Uterus (tissue), 4 donors: ENCODE data around the gene HECTD3. TPM values are rescaled to one million over a fixed set of nuclear protein-coding genes. Genes with fewer than 3 reads are reported as not detected.

Experiments used
- total RNA-seq, 4 donors: library from RNA; depleted of rRNA in 3 of 4; stranded (reverse); fragments of >200 nt in 3 of 4; gene quantifications; one replicate each; pipeline versions ENCODE4 v1.1.0 to v1.2.4, GENCODE V29; 2014 to 2023
- donor health status: DM: yes; HTN: yes; CAD: no.

The HECTD3 gene
- total RNA-seq, 4 donors from 2014 or later, result 13.8 to 41.3 (median 15.7) TPM

Other genes starting within 250 kb of the HECTD3 start
- 1,000 to 10,000 TPM; 2,651 to 7,196 (median 4,456) TPM for gene RPS8, start 235.8 kb downstream of the HECTD3 start, total RNA-seq
- 1 to 10 TPM in 1 of 4 donors, under 1 TPM in 1, not detected in 2; 0.21 to 1.0 TPM for gene BEST4, start 223.2 kb downstream of the HECTD3 start, total RNA-seq
- gene PLK3, start 210.9 kb downstream of the HECTD3 start, total RNA-seq, result 10 to 100 TPM in 3 of 4 donors, 1 to 10 TPM in 1; 1.8 to 36.6 (median 21.1) TPM
- gene DYNLT4, start 204.0 kb downstream of the HECTD3 start, total RNA-seq, result 1 to 10 TPM in 1 of 4 donors, not detected in 3; 4.4 TPM
- 10 to 100 TPM in 1 of 4 donors, 1 to 10 TPM in 3; 3.8 to 41.9 (median 6.6) TPM for gene BTBD19, start 202.8 kb downstream of the HECTD3 start, total RNA-seq
- 1 to 10 TPM; 3.1 to 8.1 (median 5.4) TPM for gene PTCH2, start 168.1 kb downstream of the HECTD3 start, total RNA-seq
- gene EIF2B3, start 24.7 kb downstream of the HECTD3 start, total RNA-seq, result 10 to 100 TPM in 3 of 4 donors, 1 to 10 TPM in 1; 3.8 to 73.0 (median 39.4) TPM
- 100 to 1,000 TPM in 1 of 4 donors, 10 to 100 TPM in 3; 76.4 to 104 (median 88.9) TPM for gene UROD, start 930 bp upstream of the HECTD3 start, total RNA-seq
- 1 to 10 TPM; 1.5 to 6.6 (median 3.6) TPM for gene ZSWIM5, start 195.3 kb upstream of the HECTD3 start, total RNA-seq